GM21576 (cell line): ENCODE measurements around the gene CHRNG.

Source experiments
- ATAC-seq: cut with Tn5 transposase; IDR thresholded peaks from one replicate; pipeline ENCODE4 v1.9.1; 2021; ENCODE audit warnings: mild to moderate bottlenecking, moderate library complexity; ENCODE audit not compliant: unreplicated experiment

CHRNG gene

DNA sequence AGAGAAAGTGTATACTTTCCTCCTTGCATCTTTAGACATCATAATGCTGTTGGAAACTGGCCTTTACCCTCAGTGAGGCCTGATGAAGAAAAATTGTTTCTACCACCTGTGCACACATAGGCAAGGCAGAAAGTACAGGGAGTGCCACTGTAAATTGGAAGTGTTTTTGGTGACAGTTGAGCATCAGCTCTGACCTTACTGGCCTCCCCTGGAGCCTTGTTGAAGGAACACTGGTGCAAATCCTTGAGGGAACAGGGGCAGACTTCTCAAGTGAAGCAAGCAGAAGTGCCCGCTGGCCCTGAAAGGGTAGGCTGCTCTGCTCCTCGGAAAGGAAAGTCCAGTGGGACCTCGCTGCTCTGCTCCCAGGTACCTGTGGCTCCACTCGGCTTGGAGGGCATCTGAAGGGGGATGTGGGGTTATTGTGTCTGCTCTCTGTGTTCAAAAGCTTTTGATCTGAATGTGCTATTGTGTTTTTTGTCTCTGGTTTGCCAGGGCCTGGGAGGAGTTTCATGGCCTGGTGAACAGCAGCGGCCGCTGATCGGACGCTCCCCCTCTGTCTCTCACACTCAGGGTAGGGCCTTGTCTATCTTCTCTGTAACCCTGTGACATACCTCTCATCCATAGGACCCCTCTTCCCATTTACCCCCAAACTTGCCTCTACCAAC is 34.4 kb downstream of the CHRNG start:
- no peak for ATAC-seq

DNA sequence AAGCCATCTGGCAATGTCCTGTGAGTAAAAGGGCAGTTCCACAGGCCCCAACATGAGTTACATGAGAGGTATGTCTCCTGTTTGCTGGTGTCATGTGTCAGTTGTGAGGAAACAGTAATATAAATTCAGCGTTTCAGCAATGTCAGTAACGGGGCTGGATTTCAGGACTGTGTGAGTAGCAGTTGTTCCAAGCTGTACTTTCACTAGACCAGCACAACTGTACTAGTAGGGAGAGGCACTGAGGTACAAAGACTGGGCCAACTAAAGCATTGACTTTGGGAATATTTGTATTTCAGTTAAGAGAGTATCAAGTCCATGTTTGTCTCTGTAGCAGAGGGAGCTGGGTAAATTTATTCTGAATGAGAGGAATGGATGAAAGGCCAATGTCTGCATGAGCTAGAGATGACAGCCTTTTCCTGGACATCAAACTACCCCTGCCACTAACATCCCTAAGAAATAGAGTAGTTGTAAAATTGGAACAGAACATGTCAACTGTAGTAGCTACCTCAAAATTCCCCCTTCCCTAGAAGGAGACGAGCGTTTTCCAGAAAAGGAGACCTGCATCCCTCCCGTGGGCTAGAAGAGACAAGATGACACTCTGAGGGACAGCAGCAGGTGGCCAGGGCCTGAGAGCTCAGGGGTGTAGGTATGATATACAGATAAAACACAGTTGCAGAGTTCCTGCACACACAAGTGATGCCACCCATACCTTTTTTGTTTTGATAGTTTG is 35.3 kb downstream of the CHRNG start:
- no peak for ATAC-seq

- no peak for ATAC-seq
Measured at GRCh38 chr2:232575404-232575746, 35.9 kb downstream of the CHRNG start.

DNA sequence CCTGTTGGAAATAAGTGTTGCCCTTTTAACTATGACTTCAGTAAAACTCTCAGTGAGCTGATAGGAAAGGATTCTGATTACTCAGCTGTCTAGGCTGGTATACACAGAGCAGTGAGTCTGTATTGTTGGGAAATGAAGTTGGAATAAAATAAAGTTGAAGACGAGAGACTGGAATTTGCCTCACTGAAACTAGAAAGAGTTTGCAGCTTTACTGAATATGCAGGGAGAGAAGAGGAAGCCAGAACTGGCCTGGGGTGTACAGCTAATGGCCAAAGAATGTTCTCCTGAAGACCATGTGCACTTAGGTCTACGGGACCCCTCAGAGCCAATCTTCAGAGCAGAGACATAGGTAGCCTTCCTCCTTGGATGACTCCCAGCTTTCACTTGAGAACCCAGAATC is 37.5 kb downstream of the CHRNG start:
- ATAC-seq: no peak

GRCh38 chr2:232577841-232578240 is 38.3 kb downstream of the CHRNG start:
- ATAC-seq: no peak

DNA sequence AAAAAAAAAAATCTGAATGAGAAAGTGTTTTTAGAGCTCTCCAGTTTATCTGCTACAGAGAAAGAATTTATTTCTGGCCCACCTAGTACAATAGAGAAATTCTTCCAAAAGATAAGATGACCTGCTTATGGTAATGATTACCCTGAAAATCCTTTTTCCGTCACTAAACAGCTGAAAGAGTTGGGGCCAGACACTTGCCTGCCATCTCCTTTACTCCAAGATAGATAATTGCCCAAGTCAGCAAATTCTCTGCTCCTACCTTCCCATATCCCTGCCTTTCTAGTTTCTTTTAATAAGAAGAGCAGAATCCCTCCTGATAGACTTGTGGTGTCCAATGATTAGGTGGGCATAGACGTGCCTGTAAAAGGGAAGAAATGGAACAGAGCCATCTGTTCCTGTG is 39.1 kb downstream of the CHRNG start:
- ATAC-seq: no peak

- no peak for ATAC-seq
Measured at GRCh38 chr2:232580648-232580981, 41.1 kb downstream of the CHRNG start.

- no peak for ATAC-seq
Measured at GRCh38 chr2:232581725-232582124, 42.2 kb downstream of the CHRNG start.

DNA sequence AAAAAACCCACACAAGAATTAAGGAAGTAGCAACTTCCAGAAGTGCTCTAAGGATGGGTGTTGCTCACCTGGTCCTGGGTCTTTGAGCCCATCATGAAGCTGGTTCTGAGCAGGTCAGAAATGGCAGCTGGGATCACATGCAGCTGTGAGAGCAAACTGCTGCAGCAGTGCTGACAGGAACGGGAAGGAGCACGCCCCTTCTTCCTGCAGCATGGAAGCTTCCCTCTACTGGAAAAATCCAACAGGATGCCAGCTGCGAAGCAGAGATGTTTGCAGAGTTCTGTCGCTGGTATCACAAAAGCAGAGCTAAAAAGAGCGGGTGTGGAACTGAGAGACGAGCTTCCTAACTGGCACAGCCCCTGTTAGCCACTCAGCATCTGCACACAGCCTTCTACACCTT is 44.7 kb downstream of the CHRNG start:
- ATAC-seq: no peak

DNA sequence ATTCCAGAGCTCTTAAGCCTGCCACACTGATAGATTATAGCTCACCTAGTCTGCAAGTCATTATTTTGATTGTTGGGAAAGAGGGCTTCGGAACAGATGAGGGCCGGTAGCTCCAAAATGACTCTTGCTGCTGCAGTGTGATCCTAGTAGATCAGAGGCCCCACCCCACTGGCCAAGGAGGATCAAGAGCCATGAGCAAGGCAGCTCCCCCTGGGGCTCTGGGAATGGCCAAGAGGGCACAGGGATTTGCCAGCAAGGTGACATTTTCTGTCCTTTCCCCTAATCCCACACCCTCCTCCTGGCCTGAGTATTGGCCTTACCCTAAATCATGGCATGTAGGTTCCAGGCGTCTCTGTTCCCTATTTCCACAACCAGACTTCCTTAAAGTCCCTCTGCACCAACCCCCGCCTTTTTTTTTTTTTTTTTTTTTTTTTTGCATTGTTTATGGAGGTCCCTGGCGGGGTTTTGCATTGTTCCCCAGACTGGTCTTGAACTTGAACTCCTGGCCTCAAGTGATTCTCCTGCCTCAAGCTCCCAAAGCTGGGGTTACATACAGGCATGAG is 47.5 kb downstream of the CHRNG start:
- no peak for ATAC-seq

GRCh38 chr2:232587512-232587911 is 48.0 kb downstream of the CHRNG start:
- no peak for ATAC-seq

- ATAC-seq: no peak
Measured at GRCh38 chr2:232588031-232588430, 48.5 kb downstream of the CHRNG start.

DNA sequence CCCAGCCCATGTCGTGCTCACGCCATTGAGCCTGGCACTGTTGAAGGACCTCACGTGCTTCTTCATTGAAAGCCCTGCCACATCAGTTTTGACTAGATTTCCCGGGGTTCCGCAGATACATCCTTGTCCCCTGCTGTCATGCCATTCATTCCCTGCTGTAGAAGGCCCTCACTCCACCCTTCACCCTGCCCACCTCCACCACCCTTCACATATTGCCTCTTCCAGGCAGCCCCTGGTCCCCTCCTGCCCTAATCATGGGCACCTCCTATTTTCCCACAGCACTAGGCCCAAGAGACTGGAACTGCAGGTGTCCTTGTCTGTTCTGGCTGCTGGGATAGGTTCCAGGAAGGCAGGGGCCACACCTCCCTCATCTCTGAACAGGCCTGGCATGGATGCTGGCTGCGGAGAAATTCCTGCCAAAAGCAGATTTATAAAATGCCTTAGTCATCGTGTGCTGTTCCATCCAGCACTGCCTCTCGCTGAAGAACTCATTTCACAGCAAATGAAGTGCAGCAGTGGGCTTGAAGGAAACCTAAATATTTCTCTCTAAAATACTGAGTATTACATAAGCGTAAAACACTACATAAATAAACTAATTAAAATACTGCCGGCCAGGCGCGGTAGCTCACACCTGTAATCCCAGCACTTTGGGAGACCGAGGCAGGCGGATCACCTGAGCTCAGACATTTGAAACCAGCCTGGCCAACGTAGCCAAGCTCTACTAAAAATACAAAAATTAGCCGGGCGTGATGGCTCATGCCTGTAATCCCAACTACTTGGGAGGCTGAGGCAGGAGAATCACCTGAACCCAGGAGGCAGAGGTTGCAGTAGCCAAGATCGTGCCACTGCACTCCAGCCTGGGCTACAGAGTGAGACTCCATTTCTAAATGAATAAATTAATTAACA is 49.4 kb downstream of the CHRNG start:
- no peak for ATAC-seq

DNA sequence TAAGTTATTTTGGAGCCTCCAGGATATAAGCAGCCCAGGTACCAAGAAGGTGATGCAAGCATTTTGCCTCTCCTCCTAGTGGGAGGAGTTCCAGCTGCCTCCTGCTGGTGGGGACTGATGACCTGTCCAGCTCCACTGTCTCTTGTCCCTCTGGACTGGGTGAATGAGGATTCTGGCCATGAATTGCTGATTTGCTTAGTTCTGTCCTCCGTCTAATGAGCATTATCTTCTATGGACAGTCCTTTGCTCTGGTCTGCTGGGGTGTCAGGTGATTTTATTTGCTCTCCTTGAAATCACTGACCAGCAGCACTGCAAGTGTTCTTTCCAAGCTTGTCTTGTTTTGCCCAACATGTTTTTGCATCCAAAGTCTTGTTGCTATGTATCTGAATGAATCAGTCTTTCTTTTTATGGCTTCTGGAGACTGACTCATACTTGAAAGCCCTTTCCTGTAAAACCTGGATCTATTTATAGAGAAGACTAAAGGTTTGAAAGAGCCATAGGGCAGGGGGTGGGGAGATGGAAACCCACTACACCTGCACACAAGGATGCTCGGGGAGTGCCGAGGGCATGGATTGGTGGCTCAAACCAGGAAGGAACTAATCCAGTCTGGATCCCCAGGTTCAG is 53.4 kb downstream of the CHRNG start:
- no peak for ATAC-seq

DNA sequence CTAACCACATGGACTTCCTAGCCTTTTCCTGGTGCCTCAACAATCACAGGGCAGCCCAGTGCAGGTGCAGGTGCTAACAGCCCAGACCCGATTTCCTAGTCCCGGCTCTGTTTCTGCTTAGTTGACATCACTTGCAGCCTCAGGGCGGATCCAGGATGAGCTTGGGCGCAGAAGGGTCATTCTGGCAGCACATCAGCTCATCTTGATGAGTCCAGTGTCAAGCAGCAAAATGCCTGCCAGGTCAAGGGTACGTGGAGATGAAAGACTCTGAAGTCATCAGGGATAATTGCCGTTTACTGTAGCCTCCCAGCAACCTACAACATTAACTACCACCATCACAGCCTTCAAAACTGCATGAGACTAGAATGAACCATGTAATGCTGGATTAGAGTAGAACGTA is 54.5 kb downstream of the CHRNG start:
- no peak for ATAC-seq
